Activated naive CD8-positive, alpha-beta T cell (primary cell): ENCODE results near the gene JAK3.
A peak's percentile ranks its signal among the peaks of the same experiment; 100 is the strongest.
"Not testable (repeated sequence)": the region's sequence is repeated elsewhere in the genome, so short reads cannot be mapped to it uniquely, and the experiment has no call there.

Experiments used
- H3K27ac Mint-ChIP-seq: one replicate; pipeline ENCODE4 v1.8.0; 2021; ENCODE audit warnings: mixed read lengths
- H3K27me3 Mint-ChIP-seq: one replicate; pipeline ENCODE4 v1.8.0; 2021; ENCODE audit warnings: mixed read lengths
- H3K36me3 Mint-ChIP-seq: one replicate; pipeline ENCODE4 v1.8.0; 2021; ENCODE audit warnings: mixed read lengths
- H3K4me1 Mint-ChIP-seq: one replicate; pipeline ENCODE4 v1.8.0; 2021; ENCODE audit warnings: low read depth, mixed read lengths
- H3K4me3 Mint-ChIP-seq: one replicate; pipeline ENCODE4 v1.8.0; 2021; ENCODE audit warnings: mild to moderate bottlenecking, mixed read lengths
- H3K9me3 Mint-ChIP-seq: one replicate; pipeline ENCODE4 v1.8.0; 2021; ENCODE audit warnings: low read depth, mixed read lengths

The JAK3 gene

DNA sequence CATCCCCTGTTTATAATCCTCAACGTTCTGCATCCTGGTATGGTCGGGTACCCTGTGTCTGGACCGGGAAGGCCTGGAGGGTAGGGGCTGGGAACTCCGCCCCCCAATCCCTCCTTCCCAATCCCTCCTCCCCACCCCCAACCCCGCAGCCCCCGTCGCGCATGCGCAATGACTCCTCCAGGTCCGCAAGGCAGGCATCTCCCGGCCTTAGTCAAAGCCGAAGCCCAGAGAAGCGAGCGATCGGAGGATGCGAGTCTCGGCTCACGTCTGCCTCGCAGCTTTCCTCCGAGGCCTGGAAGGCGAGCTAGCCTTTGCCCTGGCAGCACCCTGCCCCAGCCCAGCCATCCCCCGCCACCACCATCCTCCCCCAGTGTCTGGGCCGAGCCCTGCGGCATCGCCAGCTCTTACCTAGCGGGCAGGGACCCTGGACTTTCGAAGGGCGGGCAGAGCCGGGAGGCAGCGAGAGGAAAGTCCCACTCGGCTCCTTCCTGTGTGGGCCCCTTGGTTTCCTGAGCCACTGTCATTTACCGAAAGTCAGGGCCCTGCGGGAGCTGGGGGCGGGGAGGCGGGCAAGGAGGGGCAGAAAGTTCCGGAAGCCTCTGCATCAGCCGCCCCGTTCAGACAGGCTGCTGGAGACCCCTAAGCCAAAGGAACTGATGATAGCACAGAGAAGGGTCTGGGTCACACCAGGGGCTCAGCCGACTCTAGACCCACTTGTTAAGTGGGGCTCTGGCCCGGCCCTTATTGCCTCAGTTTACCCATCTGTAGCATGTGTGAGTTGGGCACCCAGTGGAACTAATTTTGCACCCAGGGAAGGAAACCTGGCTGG lies at the start of gene JAK3:
Gene JAK3, minus strand, starts transcription at position 445 of the 829 bp plus-strand sequence. CDS start 3,565 bp downstream, outside the sequence.
- Mint-ChIP-seq H3K27me3 (no peaks in the 10 kb centered on the region), H3K4me1 (peaks cover 63% of the 10 kb centered on the region), H3K27ac (peak within 1 kb of the TSS; percentile 98), H3K9me3 (no peaks in the 10 kb centered on the region), H3K4me3 (peak within 1 kb of the TSS; percentile 90), H3K36me3 (no peaks in the 10 kb centered on the region)

DNA sequence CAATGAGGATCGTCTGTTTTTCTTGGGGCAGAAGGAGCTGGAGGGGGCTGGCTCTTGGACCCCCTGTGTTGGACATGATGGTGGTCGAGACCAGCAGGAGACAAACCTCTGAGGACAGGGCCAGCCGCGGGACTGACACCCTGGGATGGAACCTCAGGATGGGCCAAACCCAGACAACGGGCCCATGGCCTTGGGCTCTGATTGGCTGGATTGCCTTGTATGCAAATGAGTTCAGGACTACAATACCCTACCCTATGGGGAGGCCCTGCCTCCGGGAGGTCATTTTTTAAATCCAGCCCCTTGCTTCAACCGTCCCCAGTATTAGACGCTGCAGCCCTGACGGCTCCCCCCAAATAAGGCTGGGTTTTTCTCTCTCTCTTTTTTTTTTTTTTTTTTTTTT lies 46.0 kb upstream of the JAK3 start:
- Mint-ChIP-seq H3K27me3 (no peaks in the 10 kb centered on the region), H3K9me3 (no peaks in the 10 kb centered on the region), H3K4me1 (no peaks in the 10 kb centered on the region), H3K27ac (no peak overlapping the region), H3K36me3 (peaks cover 3% of the 10 kb centered on the region), H3K4me3 (no peak overlapping the region)

DNA sequence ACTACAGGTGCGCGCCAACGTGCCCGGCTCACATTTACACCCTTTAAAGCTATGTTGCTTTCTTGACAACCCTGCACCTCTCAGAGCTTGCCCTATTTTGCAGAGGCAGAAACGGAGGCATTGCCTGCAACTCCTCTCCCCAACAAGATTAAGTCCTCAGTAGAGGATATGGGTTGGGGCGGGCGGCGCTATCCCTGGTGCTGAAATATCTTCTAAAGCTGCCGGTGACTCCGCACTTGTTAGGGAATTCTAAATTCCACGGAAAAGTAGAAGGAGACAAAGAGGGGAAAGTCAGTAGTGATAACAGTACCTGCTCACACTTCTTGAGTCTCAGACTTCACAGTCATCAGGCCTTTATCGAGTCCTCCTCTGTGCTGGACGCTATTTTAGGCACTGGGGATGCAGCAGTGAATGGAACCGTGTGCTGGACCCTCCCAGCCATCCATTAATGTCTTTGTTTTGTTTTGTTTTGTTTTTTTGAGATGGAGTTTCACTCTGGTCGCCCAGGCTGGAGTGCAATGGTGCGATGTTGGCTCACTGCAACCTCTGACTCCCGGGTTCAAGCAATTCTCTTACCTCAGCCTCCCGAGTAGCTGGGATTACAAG lies 41.9 kb upstream of the JAK3 start:
- no peaks in the 10 kb centered on the region for H3K4me1 Mint-ChIP-seq
- H3K4me3 Mint-ChIP-seq, result no peak overlapping the region
- no peak overlapping the region for H3K27ac Mint-ChIP-seq
- H3K9me3 Mint-ChIP-seq, result no peaks in the 10 kb centered on the region
- no peaks in the 10 kb centered on the region for H3K27me3 Mint-ChIP-seq
- H3K36me3 Mint-ChIP-seq, result peaks cover 3% of the 10 kb centered on the region

DNA sequence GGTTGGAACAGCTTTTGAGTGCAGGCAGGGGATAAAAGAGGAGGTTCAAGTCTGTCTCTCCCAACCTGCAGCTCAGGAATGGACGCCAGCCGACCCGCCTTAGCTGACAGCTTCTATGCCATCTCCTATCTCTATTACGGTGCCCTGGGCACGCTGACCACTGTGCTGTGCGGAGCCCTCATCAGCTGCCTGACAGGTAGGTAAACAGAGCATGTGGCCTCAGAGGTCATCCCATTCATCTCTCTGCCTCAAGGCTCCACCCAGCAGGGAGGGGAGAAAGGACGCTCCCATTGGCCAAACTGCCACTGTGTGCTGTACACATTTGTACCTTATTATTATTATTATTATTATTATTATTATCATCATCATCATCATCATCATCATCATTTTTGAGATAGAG lies 40.5 kb upstream of the JAK3 start:
- Mint-ChIP-seq H3K9me3 (no peaks in the 10 kb centered on the region), H3K4me1 (no peaks in the 10 kb centered on the region), H3K4me3 (no peak overlapping the region), H3K27me3 (no peaks in the 10 kb centered on the region), H3K36me3 (peaks cover 3% of the 10 kb centered on the region), H3K27ac (no peak overlapping the region)

DNA sequence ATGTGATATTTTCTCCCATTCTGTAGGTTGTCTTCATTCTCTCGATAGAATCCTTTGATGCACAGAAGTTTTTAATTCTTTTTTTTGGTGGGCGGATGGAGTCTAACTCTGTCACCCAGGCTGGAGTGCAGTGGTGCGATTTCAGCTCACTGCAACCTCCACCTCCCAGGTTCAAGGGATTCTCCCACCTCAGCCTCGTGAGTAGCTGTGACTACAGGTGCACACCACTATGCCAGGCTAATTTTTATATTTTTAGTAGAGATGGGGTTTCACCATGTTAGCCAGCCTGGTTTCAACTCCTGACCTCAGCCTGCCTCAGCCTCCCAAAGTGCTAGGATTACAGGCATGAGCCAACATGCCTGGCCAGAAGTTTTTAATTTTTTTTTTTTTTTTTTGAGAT lies 39.4 kb upstream of the JAK3 start:
- not testable (repeated sequence) for H3K4me3 Mint-ChIP-seq, H3K36me3 Mint-ChIP-seq, H3K9me3 Mint-ChIP-seq, H3K27me3 Mint-ChIP-seq, H3K27ac Mint-ChIP-seq, H3K4me1 Mint-ChIP-seq

DNA sequence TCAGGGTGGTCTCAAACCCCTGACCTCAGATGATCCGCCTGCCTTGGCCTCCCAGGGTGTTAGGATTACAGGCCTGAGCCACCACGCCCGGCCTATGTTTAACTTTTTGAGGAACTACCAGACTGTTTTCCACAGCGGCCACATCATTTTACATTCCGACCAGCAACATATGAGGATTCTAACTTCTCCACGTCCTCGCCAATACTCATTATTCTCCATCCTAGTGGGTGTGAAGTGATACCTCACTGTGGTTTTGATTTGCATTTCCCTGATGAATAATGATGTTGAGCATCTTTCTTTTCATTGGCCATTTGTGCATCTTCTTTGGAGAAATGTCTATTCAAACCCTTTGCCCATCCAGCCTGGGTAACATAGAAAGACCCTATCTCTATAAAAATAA lies 38.7 kb upstream of the JAK3 start:
- Mint-ChIP-seq H3K9me3 (no peaks in the 10 kb centered on the region), H3K27ac (no peak overlapping the region), H3K27me3 (no peaks in the 10 kb centered on the region), H3K4me3 (no peak overlapping the region), H3K4me1 (no peaks in the 10 kb centered on the region), H3K36me3 (peaks cover 3% of the 10 kb centered on the region)

DNA sequence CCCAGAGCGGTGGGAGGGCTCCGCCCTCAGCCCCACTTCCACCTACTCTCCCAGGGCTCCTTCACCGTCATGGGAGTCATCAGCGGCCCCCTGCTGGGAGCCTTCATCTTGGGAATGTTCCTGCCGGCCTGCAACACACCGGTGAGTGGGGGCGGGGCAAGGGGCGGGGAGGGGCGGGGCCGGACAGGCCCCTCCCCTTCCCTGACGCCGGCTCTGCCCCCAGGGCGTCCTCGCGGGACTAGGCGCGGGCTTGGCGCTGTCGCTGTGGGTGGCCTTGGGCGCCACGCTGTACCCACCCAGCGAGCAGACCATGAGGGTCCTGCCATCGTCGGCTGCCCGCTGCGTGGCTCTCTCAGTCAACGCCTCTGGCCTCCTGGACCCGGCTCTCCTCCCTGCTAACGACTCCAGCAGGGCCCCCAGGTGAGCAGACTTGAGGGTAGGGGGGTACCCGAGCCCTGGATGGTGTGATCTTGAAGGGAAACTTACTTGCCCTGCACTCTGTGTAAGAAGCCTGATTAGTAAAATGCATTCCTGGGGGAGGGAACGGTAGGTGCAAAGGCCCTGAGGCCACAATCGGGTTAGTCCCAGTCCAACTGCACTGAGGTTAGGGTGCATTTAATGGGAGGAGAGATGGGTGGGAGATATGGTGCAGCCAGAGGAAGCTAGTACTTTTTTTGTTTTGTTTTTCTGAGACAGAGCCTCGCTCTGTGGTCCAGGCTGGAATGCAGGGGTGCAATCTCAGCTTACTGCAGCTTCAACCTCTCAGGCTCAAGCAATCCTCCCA lies 36.0 kb upstream of the JAK3 start:
- Mint-ChIP-seq H3K27ac (no peak overlapping the region), H3K4me1 (no peaks in the 10 kb centered on the region), H3K27me3 (no peaks in the 10 kb centered on the region), H3K4me3 (no peak overlapping the region), H3K9me3 (no peaks in the 10 kb centered on the region), H3K36me3 (no peaks in the 10 kb centered on the region)

DNA sequence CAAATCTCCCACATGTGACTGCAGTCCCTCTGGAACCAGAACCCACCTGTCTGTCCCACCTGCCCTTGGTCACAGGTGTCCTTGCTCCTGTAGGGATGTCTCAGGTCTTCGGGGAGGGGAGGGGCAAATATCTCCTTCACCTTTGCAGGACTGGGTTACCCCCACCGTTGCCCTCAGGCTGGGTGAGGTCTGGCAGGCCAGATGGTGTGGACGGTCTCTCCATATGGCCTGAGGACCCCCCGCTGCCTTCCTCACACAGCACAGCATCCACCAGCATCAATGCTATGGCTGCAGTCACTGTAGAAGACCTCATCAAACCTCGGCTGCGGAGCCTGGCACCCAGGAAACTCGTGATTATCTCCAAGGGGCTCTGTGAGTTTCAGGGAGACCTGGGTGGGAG lies 33.9 kb upstream of the JAK3 start:
- no peaks in the 10 kb centered on the region for H3K9me3 Mint-ChIP-seq
- H3K36me3 Mint-ChIP-seq, result no peaks in the 10 kb centered on the region
- no peaks in the 10 kb centered on the region for H3K27me3 Mint-ChIP-seq
- no peaks in the 10 kb centered on the region for H3K4me1 Mint-ChIP-seq
- H3K27ac Mint-ChIP-seq, result no peak overlapping the region
- H3K4me3 Mint-ChIP-seq, result no peak overlapping the region

- H3K4me1 Mint-ChIP-seq, result peaks cover 1% of the 10 kb centered on the region
- H3K36me3 Mint-ChIP-seq, result no peaks in the 10 kb centered on the region
- H3K4me3 Mint-ChIP-seq, result no peak overlapping the region
- H3K27ac Mint-ChIP-seq, result no peak overlapping the region
- no peaks in the 10 kb centered on the region for H3K27me3 Mint-ChIP-seq
- H3K9me3 Mint-ChIP-seq, result no peaks in the 10 kb centered on the region
Observed at GRCh38 chr19:17879466-17879865, 31.7 kb upstream of the JAK3 start.

GRCh38 chr19:17877696-17878095 lies 29.9 kb upstream of the JAK3 start:
- no peaks in the 10 kb centered on the region for H3K36me3 Mint-ChIP-seq
- no peak overlapping the region for H3K27ac Mint-ChIP-seq
- peaks cover 1% of the 10 kb centered on the region for H3K4me1 Mint-ChIP-seq
- H3K9me3 Mint-ChIP-seq, result no peaks in the 10 kb centered on the region
- no peaks in the 10 kb centered on the region for H3K27me3 Mint-ChIP-seq
- no peak overlapping the region for H3K4me3 Mint-ChIP-seq

GRCh38 chr19:17874758-17875135 lies 27.0 kb upstream of the JAK3 start:
- H3K36me3 Mint-ChIP-seq, result no peaks in the 10 kb centered on the region

GRCh38 chr19:17873786-17874757 lies 26.3 kb upstream of the JAK3 start:
- peak overlapping the region; percentile 34 for H3K27ac Mint-ChIP-seq
- H3K27me3 Mint-ChIP-seq, result no peaks in the 10 kb centered on the region
- H3K4me1 Mint-ChIP-seq, result peaks cover 4% of the 10 kb centered on the region
- H3K4me3 Mint-ChIP-seq, result peak overlapping the region; percentile 70
- no peaks in the 10 kb centered on the region for H3K36me3 Mint-ChIP-seq
- H3K9me3 Mint-ChIP-seq, result no peaks in the 10 kb centered on the region

More at GRCh38 chr19:17874758-17875135, 27.0 kb upstream of the JAK3 start:
- peak overlapping the region; percentile 67 for H3K4me3 Mint-ChIP-seq
- no peaks in the 10 kb centered on the region for H3K9me3 Mint-ChIP-seq
- no peaks in the 10 kb centered on the region for H3K27me3 Mint-ChIP-seq
- H3K27ac Mint-ChIP-seq, result no peak overlapping the region
- peaks cover 4% of the 10 kb centered on the region for H3K4me1 Mint-ChIP-seq

GRCh38 chr19:17872251-17873001 lies 24.6 kb upstream of the JAK3 start:
- Mint-ChIP-seq H3K4me3 (peak overlapping the region; percentile 86), H3K27ac (peak overlapping the region; percentile 46), H3K36me3 (no peaks in the 10 kb centered on the region), H3K27me3 (no peaks in the 10 kb centered on the region), H3K9me3 (no peaks in the 10 kb centered on the region), H3K4me1 (peaks cover 4% of the 10 kb centered on the region)

- Mint-ChIP-seq H3K27me3 (no peaks in the 10 kb centered on the region), H3K9me3 (no peaks in the 10 kb centered on the region), H3K4me3 (peak within 1 kb of the TSS; percentile 86), H3K36me3 (no peaks in the 10 kb centered on the region), H3K4me1 (peaks cover 4% of the 10 kb centered on the region), H3K27ac (peak within 1 kb of the TSS; percentile 46)
Observed at GRCh38 chr19:17871878-17872250, 24.1 kb upstream of the JAK3 start, which contains the start of gene SLC5A5. SLC5A5 (plus strand) TSS chr19:17871945; CDS start chr19:17872320, 375 bp downstream.
